Upper lobe of left lung (tissue), 6 donors: ENCODE data around the gene SERTAD3. TPM values are rescaled to one million over a fixed set of nuclear protein-coding genes. Genes with fewer than 3 reads are reported as not detected.

Source experiments
- ATAC-seq, 2 donors: fragments of 200-7000 bp; cut with Tn5 transposase; one replicate each; pipeline ENCODE4 v1.9.1; 2022; ENCODE audit warnings: mild to moderate bottlenecking in 2 of 2, moderate library complexity in 2 of 2; ENCODE audit not compliant: low FRiP score in 2 of 2
- DNase-seq, 2 donors: peaks; one replicate each; pipeline ENCODE4 v3.0.0-alpha.2; 2019 to 2020
- H3K27ac ChIP-seq, 4 donors: fragments of 200-600 bp; sonication (generic); one replicate each; pipeline ENCODE4 v1.5.1; 2016 to 2019
- H3K27me3 ChIP-seq, 4 donors: fragments of 200-600 bp; sonication (generic); one replicate each; pipeline ENCODE4 v1.5.1; 2017 to 2019
- H3K36me3 ChIP-seq, 4 donors: fragments of 200-600 bp; sonication (generic); one replicate each; pipeline ENCODE4 v1.5.1; 2016 to 2019
- H3K4me1 ChIP-seq, 4 donors: fragments of 200-600 bp; sonication (generic); one replicate each; pipeline ENCODE4 v1.5.1; 2018 to 2019
- H3K4me3 ChIP-seq, 4 donors: fragments of 200-600 bp; sonication (generic); one replicate each; pipeline ENCODE4 v1.5.1; 2017 to 2019; ENCODE audit warnings: mild to moderate bottlenecking in 2 of 4, moderate library complexity in 1 of 4
- H3K9me3 ChIP-seq, 4 donors: fragments of 200-600 bp; sonication (generic); one replicate each; pipeline ENCODE4 v1.5.1; 2018 to 2019
- EP300 ChIP-seq, 4 donors: sonication (generic); formaldehyde crosslinking; IDR thresholded peaks; one replicate each; pipeline ENCODE4 v1.5.1; 2017; ENCODE audit warnings: antibody characterized with exemption in 4 of 4, control low read depth in 2 of 4
- POLR2A ChIP-seq, 4 donors: fragments of 450-650 bp; IDR thresholded peaks; one replicate each; pipeline ENCODE4 v1.5.1; 2016 to 2017; ENCODE audit warnings: antibody characterized with exemption in 4 of 4, mild to moderate bottlenecking in 2 of 4
- POLR2AphosphoS5 ChIP-seq, 2 donors: sonication (generic); formaldehyde crosslinking; IDR thresholded peaks; one replicate each; pipeline ENCODE4 v1.5.1; 2017; ENCODE audit warnings: antibody characterized with exemption in 2 of 2
- WGBS, 2 donors: methylation state at CpG; one replicate each; pipeline ENCODE4 v1.1.5; 2017 to 2018; 5-methylcytosine and 5-hydroxymethylcytosine counted together
- total RNA-seq, 6 donors: library from RNA; depleted of rRNA in 4 of 6; stranded (reverse); fragments of >200 nt in 4 of 6; gene quantifications; one replicate each; pipeline versions ENCODE4 v1.1.0 to v1.2.1, GENCODE V29; 2016 to 2021
- TF ChIP-seq, protein P1 (sequence below), 6 experiments: fragments of 450-650 bp in 4 of 6; fragments of 200-600 bp in 2 of 6; sonication (generic) in 2 of 6; IDR thresholded peaks; one replicate each; pipeline ENCODE4 v1.5.1; 2016 to 2019; ENCODE audit warnings: antibody characterized with exemption in 6 of 6
- donor health status: DM: no; HTN: no; CAD: no; lungs with moderate emphysema.
- donor health status: DM: no; HTN: yes; CAD: no; lungs with severe emphysema.

SERTAD3 gene
- total RNA-seq, 6 donors from 2014 or later, result 8.9 to 44.5 (median 21.9) TPM

DNA sequence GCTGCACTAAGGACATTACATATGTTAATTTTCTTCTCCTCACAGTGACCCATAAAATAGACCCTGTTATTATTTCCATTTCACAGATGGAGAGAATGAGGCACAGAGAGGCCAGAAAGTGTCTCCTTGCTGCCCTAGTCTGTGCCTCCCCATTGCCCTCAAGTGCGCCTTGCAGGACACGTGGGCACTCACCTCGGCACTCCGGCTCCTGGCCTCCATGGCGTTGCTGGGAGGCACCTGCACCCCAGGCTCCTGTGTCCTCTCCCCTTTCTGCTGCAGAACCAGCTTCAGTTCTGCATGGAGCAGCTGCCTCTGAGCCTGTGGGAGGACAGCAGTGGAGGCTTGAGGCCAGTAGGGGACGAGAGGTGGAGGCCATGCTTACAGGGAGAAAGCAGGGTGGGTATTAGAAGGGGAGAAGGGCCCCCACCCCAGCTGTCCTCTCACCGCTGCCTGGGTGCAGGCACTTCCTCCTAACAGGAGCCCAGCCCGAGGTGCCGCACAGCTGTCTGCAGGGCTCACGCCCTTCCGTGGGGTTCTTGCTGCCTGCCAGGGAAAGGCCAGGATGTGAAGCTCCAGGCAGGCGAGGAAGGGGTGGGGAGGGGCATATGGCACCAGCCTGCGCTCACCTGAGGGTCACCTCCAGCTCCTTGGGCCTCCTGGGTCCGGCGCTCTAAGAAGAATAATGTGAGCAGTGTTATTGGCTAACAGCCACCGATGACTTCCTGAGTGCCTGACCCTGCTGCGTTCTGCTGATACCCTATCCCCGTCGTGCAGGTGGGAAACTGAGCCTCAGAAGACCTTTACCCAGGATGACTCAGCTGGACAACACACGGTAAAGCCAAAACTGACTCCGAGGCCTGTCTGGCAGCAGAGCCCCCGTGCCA is 36.2 kb downstream of the SERTAD3 start:
- DNase-seq, result peak in 1 of 2 donors; percentile 72
- WGBS, 2 donors, result 53 to 77% methylated on average over 8 to 22 of the region's 22 CpGs
- no peaks in the 10 kb centered on the region for H3K9me3 ChIP-seq

DNA sequence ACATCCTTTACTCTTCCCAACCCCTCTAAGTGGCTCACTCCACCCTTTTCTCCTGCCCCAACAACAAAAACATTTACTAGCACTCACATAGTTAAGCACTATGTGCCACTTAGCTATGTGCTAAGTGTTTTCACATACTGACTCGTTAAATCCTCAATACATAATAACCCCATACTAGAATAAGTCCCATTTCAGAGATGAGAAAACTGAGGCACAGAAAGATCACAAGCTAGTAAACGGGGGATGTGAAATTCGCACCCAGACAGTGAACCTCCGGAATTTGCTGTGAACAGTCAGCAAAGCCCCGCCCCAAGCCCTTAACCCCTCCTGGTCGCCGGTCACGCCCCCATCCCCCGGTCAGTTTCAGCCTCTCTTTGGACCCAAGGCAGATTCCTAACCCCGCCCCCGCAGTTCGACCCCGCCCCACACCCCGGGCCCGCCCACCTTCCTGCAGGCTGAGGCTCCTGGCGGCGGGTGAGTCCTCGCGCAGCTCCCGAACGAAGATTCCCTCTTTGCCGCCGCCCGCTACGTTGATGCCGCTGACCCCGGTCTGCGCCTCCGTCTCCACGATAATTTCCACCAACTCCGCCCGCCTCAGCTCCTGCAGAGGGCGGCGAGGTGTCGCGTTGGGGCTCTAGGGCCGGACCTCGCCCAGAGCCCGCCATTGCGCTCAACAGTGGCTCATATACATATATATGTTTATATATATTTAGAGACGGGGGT is 40.7 kb downstream of the SERTAD3 start:
- ATAC-seq (peak; percentile 95 to 97), DNase-seq (peak; percentile 94 to 97)
- peaks cover 10 to 41% (median 21%) of the 10 kb centered on the region in 4 donors for H3K4me1 ChIP-seq
- TF ChIP-seq POLR2A (IDR thresholded peaks at IDR 0.05), result peak in 2 of 4 donors; percentile 11 to 57
- peak in 1 of 2 donors; percentile 24 for TF ChIP-seq POLR2AphosphoS5 (IDR thresholded peaks at IDR 0.05)
- TF ChIP-seq, protein P1, sequence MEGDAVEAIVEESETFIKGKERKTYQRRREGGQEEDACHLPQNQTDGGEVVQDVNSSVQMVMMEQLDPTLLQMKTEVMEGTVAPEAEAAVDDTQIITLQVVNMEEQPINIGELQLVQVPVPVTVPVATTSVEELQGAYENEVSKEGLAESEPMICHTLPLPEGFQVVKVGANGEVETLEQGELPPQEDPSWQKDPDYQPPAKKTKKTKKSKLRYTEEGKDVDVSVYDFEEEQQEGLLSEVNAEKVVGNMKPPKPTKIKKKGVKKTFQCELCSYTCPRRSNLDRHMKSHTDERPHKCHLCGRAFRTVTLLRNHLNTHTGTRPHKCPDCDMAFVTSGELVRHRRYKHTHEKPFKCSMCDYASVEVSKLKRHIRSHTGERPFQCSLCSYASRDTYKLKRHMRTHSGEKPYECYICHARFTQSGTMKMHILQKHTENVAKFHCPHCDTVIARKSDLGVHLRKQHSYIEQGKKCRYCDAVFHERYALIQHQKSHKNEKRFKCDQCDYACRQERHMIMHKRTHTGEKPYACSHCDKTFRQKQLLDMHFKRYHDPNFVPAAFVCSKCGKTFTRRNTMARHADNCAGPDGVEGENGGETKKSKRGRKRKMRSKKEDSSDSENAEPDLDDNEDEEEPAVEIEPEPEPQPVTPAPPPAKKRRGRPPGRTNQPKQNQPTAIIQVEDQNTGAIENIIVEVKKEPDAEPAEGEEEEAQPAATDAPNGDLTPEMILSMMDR (IDR thresholded peaks at IDR 0.05), result peak in 2 of 6 experiments; percentile 20 to 24
- TF ChIP-seq EP300 (IDR thresholded peaks at IDR 0.05), result no peak
- H3K9me3 ChIP-seq, result no peaks in the 10 kb centered on the region
- H3K4me3 ChIP-seq, result peak overlapping the region; percentile 58 to 74 (median 66)
- no peaks in the 10 kb centered on the region for H3K27me3 ChIP-seq
- 0 to 1% methylated on average over 21 to 38 of the region's 41 CpGs for WGBS, 2 donors
- peak overlapping the region; percentile 79 to 88 (median 86) for H3K27ac ChIP-seq
- H3K36me3 ChIP-seq, result peaks cover 0 to 35% (median 4%) of the 10 kb centered on the region in 4 donors

More for the DNA sequence above, 36.2 kb downstream of the SERTAD3 start:
- no peak for ATAC-seq
- Histone ChIP-seq H3K4me3 (peak overlapping the region in 1 of 4 donors; percentile 12), H3K27me3 (no peaks in the 10 kb centered on the region), H3K36me3 (peaks cover 0 to 22% (median 0%) of the 10 kb centered on the region in 4 donors), H3K4me1 (peaks cover 11 to 32% (median 15%) of the 10 kb centered on the region in 4 donors), H3K27ac (peak overlapping the region in 1 of 4 donors; percentile 61)
- TF ChIP-seq EP300 (IDR thresholded peaks at IDR 0.05), result no peak

DNA sequence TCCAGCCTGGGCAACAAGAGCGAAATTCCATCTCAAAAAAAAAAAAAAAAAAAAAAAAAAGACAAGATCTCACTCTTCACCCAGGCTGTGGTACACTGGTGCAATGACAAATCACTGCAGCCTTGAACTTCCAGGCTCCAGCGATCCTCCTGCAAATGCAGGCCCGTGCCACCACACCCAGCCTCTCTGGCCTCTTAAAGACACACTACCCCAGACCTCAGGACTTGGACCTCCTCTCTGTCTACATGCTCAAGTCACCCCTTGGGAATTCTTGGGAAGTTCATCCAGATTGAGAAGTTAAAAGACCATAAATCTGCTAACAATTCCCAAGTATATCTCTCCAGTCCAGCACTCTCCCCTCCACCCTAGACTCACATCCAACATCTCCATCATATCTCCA is 43.6 kb downstream of the SERTAD3 start:
- Histone ChIP-seq H3K4me3 (no peak overlapping the region), H3K36me3 (peaks cover 3 to 42% (median 21%) of the 10 kb centered on the region in 4 donors), H3K9me3 (no peaks in the 10 kb centered on the region), H3K27me3 (no peaks in the 10 kb centered on the region), H3K27ac (no peak overlapping the region), H3K4me1 (peaks cover 6 to 38% (median 19%) of the 10 kb centered on the region in 4 donors)
- WGBS, 2 donors, result 67 to 74% methylated on average over 2 to 3 of the region's 3 CpGs
- TF ChIP-seq EP300 (IDR thresholded peaks at IDR 0.05) (no peak), POLR2AphosphoS5 (IDR thresholded peaks at IDR 0.05) (no peak), POLR2A (IDR thresholded peaks at IDR 0.05) (no peak)
- TF ChIP-seq, protein P1 (IDR thresholded peaks at IDR 0.05), result no peak
- no peak for ATAC-seq
- no peak for DNase-seq

DNA sequence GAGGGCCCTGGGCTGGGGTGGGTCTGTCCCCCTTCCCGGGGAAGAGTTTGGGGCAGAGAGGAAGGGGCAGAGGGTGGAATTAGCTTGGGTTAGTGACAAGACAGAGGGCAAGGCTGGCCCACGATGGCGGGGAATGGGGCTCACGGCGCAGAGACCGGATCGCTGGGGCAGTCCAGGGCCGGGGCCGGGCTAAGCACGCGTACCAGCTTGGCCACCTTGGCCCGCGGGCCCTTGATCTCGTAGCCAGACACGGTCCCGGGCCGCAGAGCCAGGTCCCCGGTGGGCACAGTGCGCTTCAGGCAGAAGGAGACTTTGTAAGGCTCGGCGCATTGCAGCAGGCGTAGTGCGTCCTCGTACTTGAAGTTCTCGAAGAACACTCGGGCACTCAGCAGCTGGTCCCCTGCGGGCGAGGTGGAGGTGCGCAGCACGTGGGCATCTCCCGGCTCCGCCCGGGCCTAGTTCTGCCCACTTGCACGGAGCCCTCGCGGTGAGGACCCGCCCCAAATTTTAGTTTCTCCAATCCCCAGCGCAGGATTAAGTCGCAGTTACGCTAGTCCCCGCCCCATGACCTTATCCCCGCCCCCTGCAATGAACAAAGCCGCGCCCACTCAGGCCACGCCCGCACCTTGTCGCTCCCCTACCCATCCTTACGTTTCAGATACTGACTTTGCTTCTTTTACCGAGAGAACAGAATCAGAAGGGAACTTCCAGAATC is 45.6 kb downstream of the SERTAD3 start:
- TF ChIP-seq POLR2AphosphoS5 (IDR thresholded peaks at IDR 0.05) (no peak), POLR2A (IDR thresholded peaks at IDR 0.05) (no peak), EP300 (IDR thresholded peaks at IDR 0.05) (no peak)
- TF ChIP-seq, protein P1 (IDR thresholded peaks at IDR 0.05), result no peak
- Histone ChIP-seq H3K36me3 (peaks cover 3 to 50% (median 24%) of the 10 kb centered on the region in 4 donors), H3K4me1 (peaks cover 6 to 26% (median 14%) of the 10 kb centered on the region in 4 donors), H3K27me3 (no peaks in the 10 kb centered on the region), H3K9me3 (no peaks in the 10 kb centered on the region), H3K4me3 (peak overlapping the region in 1 of 4 donors; percentile 26), H3K27ac (peak overlapping the region in 2 of 4 donors; percentile 43 to 52)
- DNase-seq, result peak; percentile 84 to 86
- 40 to 56% methylated on average over 17 to 49 of the region's 49 CpGs for WGBS, 2 donors
- peak; percentile 5 to 63 for ATAC-seq
